T-helper 2 cell treated with Interferon-gamma antibody and Interleukin-4, amounts not matched to agents 100 ng/mL and 5 ng/mL, for 36 hours (primary cell): ENCODE measurements around the gene DNMBP. TPM values are rescaled to one million over a fixed set of nuclear protein-coding genes. Genes with fewer than 3 reads are reported as not detected.
"Not testable (repeated sequence)": the region's sequence is repeated elsewhere in the genome, so short reads cannot be mapped to it uniquely, and the experiment has no call there.

Source experiments
- intact Hi-C: fragments of 100-400 bp; cut with micrococcal nuclease; formaldehyde crosslinking; loops from one replicate; pipeline ENCODE4 v1.15.1; 2023
- total RNA-seq: library from RNA; stranded (reverse); gene quantifications from 2 replicates; pipeline ENCODE4 v1.2.3, GENCODE V29; 2022

The DNMBP gene
- total RNA-seq, 1 donor from 2014 or later: 1.7 TPM

GRCh38 chr10:99870123-99870730 is 139.5 kb downstream of the DNMBP start:
- intact Hi-C loops: loop anchor here (10.0 kb wide), 1 partner anchor 135 kb away; the partner anchor contains the start of gene DNMBP

DNA sequence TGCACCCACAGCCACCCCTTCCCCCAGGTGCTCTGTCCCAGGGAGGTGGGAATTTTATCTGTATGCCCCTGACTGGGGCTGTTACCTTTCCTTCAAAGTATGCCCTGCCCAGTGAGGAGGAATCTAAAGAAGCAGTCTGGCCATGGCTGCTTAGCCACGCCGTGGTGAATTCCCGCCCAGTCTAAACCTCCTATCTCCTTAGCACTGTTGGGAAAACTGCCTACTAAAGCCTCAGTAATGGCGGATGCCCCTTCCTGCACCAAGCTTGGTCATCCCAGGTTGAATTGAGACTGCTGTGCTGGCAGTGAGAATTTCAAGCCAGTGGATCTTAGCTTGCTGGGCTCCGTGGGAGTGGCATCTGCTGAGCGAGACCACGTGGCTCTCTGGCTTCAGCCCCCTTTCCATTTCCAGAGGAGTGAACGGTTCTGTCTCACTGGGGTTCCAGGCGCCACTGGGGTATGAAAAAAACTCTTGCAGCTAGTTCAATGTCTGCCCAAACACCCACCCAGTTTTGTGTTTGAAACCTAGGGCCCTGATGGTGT is 140.1 kb downstream of the DNMBP start:
- intact Hi-C loops: loop anchor here (10.0 kb wide), 1 partner anchor 135 kb away; the partner anchor contains the start of gene DNMBP

DNA sequence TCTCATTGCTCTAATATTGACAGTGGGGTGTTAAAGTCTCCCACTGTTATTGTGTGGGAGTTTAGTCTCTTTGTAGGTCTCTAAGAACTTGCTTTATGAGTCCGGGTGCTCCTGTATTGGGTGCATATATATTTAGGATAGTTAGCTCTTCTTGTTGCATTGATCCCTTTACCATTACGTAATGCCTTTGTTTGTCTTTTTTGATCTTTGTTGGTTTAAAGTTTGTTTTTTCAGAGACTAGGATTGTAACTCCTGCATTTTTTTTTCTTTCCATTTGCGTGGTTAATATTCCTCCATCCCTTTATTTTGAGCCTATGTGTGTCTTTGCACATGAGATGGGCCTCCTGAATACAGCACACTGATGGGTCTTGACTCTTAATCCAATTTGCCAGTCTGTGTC is 142.5 kb downstream of the DNMBP start:
- intact Hi-C loops: not testable (repeated sequence)

- intact Hi-C loops: not testable (repeated sequence)
Measured at GRCh38 chr10:99863535-99864240, 146.1 kb downstream of the DNMBP start.

GRCh38 chr10:99860466-99860865 is 149.3 kb downstream of the DNMBP start:
- intact Hi-C loops: no loop called here

- intact Hi-C loops: no loop called here
Measured at GRCh38 chr10:99859585-99859984, 150.2 kb downstream of the DNMBP start.

GRCh38 chr10:99858849-99859248 is 150.9 kb downstream of the DNMBP start:
- intact Hi-C loops: no loop called here

GRCh38 chr10:99855479-99856071 is 154.2 kb downstream of the DNMBP start:
- intact Hi-C loops: no loop called here

DNA sequence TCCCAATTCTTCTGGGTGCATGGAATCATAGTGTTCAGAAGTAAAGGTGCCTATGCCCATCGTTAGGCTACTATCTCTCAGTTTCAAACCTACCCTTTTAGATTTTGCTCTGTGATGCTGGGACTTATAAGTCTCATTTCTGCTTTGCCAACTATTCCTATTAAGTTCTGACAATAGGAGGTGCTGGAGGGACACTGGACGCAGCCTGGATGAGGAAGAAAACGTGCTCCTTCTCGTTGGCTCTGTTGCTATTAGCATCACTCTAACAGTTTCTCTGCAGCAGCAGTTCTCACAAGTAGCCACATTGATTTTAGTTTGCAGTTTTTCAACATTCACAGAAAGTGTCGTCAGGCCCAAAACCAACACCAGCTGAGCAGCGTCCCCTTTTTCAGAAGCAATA is 154.9 kb downstream of the DNMBP start:
- intact Hi-C loops: no loop called here

- intact Hi-C loops: no loop called here
Measured at GRCh38 chr10:99853655-99854054, 156.1 kb downstream of the DNMBP start.

GRCh38 chr10:99852481-99853213 is 157.1 kb downstream of the DNMBP start:
- intact Hi-C loops: no loop called here

- intact Hi-C loops: no loop called here
Measured at GRCh38 chr10:99851825-99852224, 157.9 kb downstream of the DNMBP start.

DNA sequence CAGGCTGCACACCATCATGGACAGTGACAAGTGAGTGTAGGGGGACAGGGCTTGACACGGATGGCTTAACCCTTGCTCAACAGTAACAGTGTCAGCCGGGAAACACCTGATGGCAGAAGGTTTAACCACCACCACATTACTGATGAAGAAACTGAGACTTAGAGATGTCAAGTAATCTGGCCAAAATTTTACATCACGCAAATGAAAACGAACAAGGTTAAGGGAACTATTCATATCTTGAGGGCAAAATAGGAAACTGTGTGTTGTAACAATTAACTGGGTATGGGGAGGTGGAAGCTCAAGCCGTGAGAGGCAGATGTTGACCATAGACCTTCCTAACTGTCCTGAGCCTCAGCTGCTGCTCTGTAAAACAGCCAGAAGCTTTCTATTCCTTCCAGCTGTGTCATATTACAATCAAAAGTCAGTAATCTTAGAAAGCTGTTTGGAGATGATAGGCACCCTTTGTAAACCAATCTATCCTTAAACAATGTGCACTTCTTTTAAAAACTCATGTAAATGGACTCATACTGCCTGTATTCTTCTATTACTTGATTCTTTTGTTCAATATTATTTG is 158.9 kb downstream of the DNMBP start:
- intact Hi-C loops: no loop called here

- intact Hi-C loops: no loop called here
Measured at GRCh38 chr10:99850021-99850766, 159.6 kb downstream of the DNMBP start.

- intact Hi-C loops: no loop called here
Measured at GRCh38 chr10:99849536-99849935, 160.2 kb downstream of the DNMBP start.

DNA sequence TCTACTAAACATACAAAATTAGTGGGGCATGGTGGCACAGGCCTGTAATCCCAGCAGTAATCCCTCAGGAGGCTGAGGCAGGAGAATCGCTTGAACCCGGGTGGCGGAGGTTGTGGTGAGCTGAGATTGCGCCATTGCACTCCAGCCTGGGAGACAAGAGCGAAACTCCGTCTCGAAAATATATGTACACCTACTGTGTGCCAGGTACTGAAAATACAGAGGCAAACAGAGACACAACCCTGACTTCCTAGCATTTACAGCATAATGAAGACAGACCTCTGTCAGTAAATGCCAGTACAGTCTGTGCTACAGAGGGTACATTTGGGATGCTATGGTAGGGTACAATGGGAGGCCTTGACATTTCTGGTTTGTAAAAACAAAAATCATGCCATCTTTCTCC is 160.7 kb downstream of the DNMBP start:
- intact Hi-C loops: no loop called here

DNA sequence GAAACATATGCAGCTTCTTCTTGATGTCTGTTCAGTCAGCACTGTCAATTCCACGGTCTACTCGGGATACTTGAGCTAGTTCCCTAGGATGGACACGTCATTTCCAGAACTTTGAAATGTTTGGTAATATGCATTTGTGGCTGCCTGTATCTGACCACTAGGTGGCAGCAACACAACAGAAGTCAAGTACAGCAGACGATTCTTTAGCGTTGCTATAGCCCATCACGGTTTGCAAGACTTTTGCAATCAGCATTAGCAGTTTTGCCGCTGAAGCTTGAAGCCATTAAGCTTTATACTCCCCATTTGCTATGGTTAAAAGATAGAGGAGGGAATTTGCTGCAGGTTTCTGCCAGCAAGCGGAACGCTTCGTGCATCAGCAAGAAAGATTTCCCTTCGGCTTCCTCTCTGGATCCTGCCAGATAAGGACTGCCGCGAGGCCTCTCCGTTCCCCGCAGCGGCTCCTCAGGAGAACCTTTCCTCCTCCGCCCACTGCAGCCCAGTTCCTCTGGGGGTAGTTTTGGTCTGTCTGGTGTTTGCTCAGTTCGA is 163.8 kb downstream of the DNMBP start:
- intact Hi-C loops: loop anchor here (1.0 kb wide), 2 partner anchors 163 to 200 kb away; partner anchors contain the start of gene DNMBP

- intact Hi-C loops: no loop called here
Measured at GRCh38 chr10:99844433-99844955, 165.3 kb downstream of the DNMBP start.

- intact Hi-C loops: no loop called here
Measured at GRCh38 chr10:99843310-99843709, 166.4 kb downstream of the DNMBP start.

DNA sequence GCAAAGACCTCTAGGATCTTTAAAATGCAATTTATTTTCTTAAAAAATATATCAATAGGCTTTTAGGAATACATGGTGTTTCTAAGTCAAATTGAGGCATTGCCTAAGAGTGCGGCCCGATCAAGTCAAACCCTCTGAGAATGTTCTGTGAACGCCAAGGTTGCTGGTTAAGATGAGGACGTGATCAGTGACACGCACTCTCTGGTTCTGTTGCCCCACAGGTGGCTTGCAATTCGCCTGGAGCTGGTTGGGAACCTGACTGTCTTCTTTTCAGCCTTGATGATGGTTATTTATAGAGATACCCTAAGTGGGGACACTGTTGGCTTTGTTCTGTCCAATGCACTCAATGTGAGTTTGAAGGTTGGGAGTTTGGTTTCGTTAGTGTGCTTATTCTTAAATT is 168.0 kb downstream of the DNMBP start:
- intact Hi-C loops: no loop called here
